ENCODE data around the gene ERAP2. TPM values are rescaled to one million over a fixed set of nuclear protein-coding genes. Genes with fewer than 3 reads are reported as not detected.
A peak's percentile ranks its signal among the peaks of the same experiment; 100 is the strongest.

ERAP2 gene
- total and polyA plus RNA-seq, 11 donors = 0.99 to 30.5 (median 7.0) TPM

GRCh38 chr5:96851312-96852062, 24.8 kb upstream of the ERAP2 start:
- Histone ChIP-seq H3K4me1 (no peaks in the 10 kb centered on the region), H3K27me3 (no peaks in the 10 kb centered on the region), H3K4me3 (no peak overlapping the region), H3K27ac (no peak overlapping the region), H3K9me3 (peaks cover 0 to 6% (median 0%) of the 10 kb centered on the region in 12 donors), H3K36me3 (no peaks in the 10 kb centered on the region)
- intact Hi-C loops (cut with DNase I) = no loop called here
- WGBS, 4 donors = 65 to 77% (median 69%) methylated on average over 7 of the region's 7 CpGs
- DNase-seq (no peak), ATAC-seq (no peak)
- no peak for TF ChIP-seq POLR2A (IDR thresholded peaks at IDR 0.05)
- TF ChIP-seq, protein P1, sequence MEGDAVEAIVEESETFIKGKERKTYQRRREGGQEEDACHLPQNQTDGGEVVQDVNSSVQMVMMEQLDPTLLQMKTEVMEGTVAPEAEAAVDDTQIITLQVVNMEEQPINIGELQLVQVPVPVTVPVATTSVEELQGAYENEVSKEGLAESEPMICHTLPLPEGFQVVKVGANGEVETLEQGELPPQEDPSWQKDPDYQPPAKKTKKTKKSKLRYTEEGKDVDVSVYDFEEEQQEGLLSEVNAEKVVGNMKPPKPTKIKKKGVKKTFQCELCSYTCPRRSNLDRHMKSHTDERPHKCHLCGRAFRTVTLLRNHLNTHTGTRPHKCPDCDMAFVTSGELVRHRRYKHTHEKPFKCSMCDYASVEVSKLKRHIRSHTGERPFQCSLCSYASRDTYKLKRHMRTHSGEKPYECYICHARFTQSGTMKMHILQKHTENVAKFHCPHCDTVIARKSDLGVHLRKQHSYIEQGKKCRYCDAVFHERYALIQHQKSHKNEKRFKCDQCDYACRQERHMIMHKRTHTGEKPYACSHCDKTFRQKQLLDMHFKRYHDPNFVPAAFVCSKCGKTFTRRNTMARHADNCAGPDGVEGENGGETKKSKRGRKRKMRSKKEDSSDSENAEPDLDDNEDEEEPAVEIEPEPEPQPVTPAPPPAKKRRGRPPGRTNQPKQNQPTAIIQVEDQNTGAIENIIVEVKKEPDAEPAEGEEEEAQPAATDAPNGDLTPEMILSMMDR (IDR thresholded peaks at IDR 0.05) = no peak

- no peak for DNase-seq
- H3K27ac ChIP-seq = no peak overlapping the region
- H3K4me1 ChIP-seq = no peaks in the 10 kb centered on the region
- intact Hi-C loops (cut with DNase I) = no loop called here
- 82 to 92% (median 87%) methylated on average over 2 of the region's 2 CpGs for WGBS, 4 donors
- no peak overlapping the region for H3K4me3 ChIP-seq
- TF ChIP-seq, protein P1 (IDR thresholded peaks at IDR 0.05) = no peak
- no peak for TF ChIP-seq POLR2A (IDR thresholded peaks at IDR 0.05)
- ATAC-seq = no peak
- H3K36me3 ChIP-seq = no peaks in the 10 kb centered on the region
- peaks cover 0 to 6% (median 0%) of the 10 kb centered on the region in 12 donors for H3K9me3 ChIP-seq
- no peaks in the 10 kb centered on the region for H3K27me3 ChIP-seq
Observed at GRCh38 chr5:96852759-96853158, 23.5 kb upstream of the ERAP2 start.

DNA sequence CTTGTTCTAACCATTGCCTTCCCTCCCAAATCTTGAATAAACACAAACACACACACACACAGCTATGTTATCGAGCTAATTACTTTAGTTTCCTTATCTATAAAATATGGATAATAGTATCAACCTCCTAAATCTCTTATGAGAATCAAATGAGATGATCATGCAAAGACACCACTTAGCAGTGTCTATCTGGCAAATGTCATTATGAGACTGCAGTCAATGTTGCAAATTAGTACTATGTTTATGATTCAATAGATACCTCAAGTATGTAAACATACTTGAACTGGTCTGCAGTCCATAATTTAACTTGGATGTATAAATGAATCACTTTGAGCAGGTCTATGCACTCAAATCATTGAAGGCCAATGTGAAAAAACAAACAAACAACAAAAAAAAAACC, 22.2 kb upstream of the ERAP2 start:
- intact Hi-C loops (cut with DNase I) = no loop called here
- Histone ChIP-seq H3K4me1 (no peaks in the 10 kb centered on the region), H3K36me3 (no peaks in the 10 kb centered on the region), H3K9me3 (peaks cover 0 to 6% (median 0%) of the 10 kb centered on the region in 12 donors), H3K27me3 (no peaks in the 10 kb centered on the region), H3K27ac (no peak overlapping the region), H3K4me3 (no peak overlapping the region)
- DNase-seq (no peak), ATAC-seq (no peak)
- TF ChIP-seq, protein P1 (IDR thresholded peaks at IDR 0.05) = no peak
- TF ChIP-seq POLR2A (IDR thresholded peaks at IDR 0.05) = no peak
- WGBS, 4 donors = 89 to 100% (median 94%) methylated on average over 1 of the region's 1 CpG

GRCh38 chr5:96855031-96855872, 21.0 kb upstream of the ERAP2 start:
- Histone ChIP-seq H3K27ac (no peak overlapping the region), H3K36me3 (no peaks in the 10 kb centered on the region), H3K4me3 (no peak overlapping the region), H3K9me3 (no peaks in the 10 kb centered on the region), H3K4me1 (no peaks in the 10 kb centered on the region), H3K27me3 (no peaks in the 10 kb centered on the region)
- intact Hi-C loops (cut with DNase I) = no loop called here
- ATAC-seq (peak in 1 of 4 donors; percentile 26), DNase-seq (no peak)
- TF ChIP-seq POLR2A (IDR thresholded peaks at IDR 0.05) = no peak
- TF ChIP-seq, protein P1 (IDR thresholded peaks at IDR 0.05) = no peak
- 73 to 81% (median 74%) methylated on average over 6 of the region's 6 CpGs for WGBS, 4 donors

Data from heart left ventricle (tissue), 16 donors.